Upper lobe of left lung (tissue), 6 donors: ENCODE measurements around the gene TUB. TPM values are rescaled to one million over a fixed set of nuclear protein-coding genes. Genes with fewer than 3 reads are reported as not detected.

Source experiments
- ATAC-seq, 2 donors: fragments of 200-7000 bp; cut with Tn5 transposase; one replicate each; pipeline ENCODE4 v1.9.1; 2022; ENCODE audit warnings: mild to moderate bottlenecking in 2 of 2, moderate library complexity in 2 of 2; ENCODE audit not compliant: low FRiP score in 2 of 2
- DNase-seq, 2 donors: peaks; one replicate each; pipeline ENCODE4 v3.0.0-alpha.2; 2019 to 2020
- H3K27ac ChIP-seq, 4 donors: fragments of 200-600 bp; sonication (generic); one replicate each; pipeline ENCODE4 v1.5.1; 2016 to 2019
- H3K27me3 ChIP-seq, 4 donors: fragments of 200-600 bp; sonication (generic); one replicate each; pipeline ENCODE4 v1.5.1; 2017 to 2019
- H3K36me3 ChIP-seq, 4 donors: fragments of 200-600 bp; sonication (generic); one replicate each; pipeline ENCODE4 v1.5.1; 2016 to 2019
- H3K4me1 ChIP-seq, 4 donors: fragments of 200-600 bp; sonication (generic); one replicate each; pipeline ENCODE4 v1.5.1; 2018 to 2019
- H3K4me3 ChIP-seq, 4 donors: fragments of 200-600 bp; sonication (generic); one replicate each; pipeline ENCODE4 v1.5.1; 2017 to 2019; ENCODE audit warnings: mild to moderate bottlenecking in 2 of 4, moderate library complexity in 1 of 4
- H3K9me3 ChIP-seq, 4 donors: fragments of 200-600 bp; sonication (generic); one replicate each; pipeline ENCODE4 v1.5.1; 2018 to 2019
- EP300 ChIP-seq, 4 donors: sonication (generic); formaldehyde crosslinking; IDR thresholded peaks; one replicate each; pipeline ENCODE4 v1.5.1; 2017; ENCODE audit warnings: antibody characterized with exemption in 4 of 4, control low read depth in 2 of 4
- POLR2A ChIP-seq, 4 donors: fragments of 450-650 bp; IDR thresholded peaks; one replicate each; pipeline ENCODE4 v1.5.1; 2016 to 2017; ENCODE audit warnings: antibody characterized with exemption in 4 of 4, mild to moderate bottlenecking in 2 of 4
- POLR2AphosphoS5 ChIP-seq, 2 donors: sonication (generic); formaldehyde crosslinking; IDR thresholded peaks; one replicate each; pipeline ENCODE4 v1.5.1; 2017; ENCODE audit warnings: antibody characterized with exemption in 2 of 2
- WGBS, 2 donors: methylation state at CpG; one replicate each; pipeline ENCODE4 v1.1.5; 2017 to 2018; 5-methylcytosine and 5-hydroxymethylcytosine counted together
- total RNA-seq, 6 donors: library from RNA; depleted of rRNA in 4 of 6; stranded (reverse); fragments of >200 nt in 4 of 6; gene quantifications; one replicate each; pipeline versions ENCODE4 v1.1.0 to v1.2.1, GENCODE V29; 2016 to 2021
- TF ChIP-seq, protein P1 (sequence below), 6 experiments: fragments of 450-650 bp in 4 of 6; fragments of 200-600 bp in 2 of 6; sonication (generic) in 2 of 6; IDR thresholded peaks; one replicate each; pipeline ENCODE4 v1.5.1; 2016 to 2019; ENCODE audit warnings: antibody characterized with exemption in 6 of 6
- donor health status: DM: no; HTN: no; CAD: no; lungs with moderate emphysema.
- donor health status: DM: no; HTN: yes; CAD: no; lungs with severe emphysema.

Gene TUB
- total RNA-seq, 6 donors from 2014 or later: 2.6 to 9.1 (median 4.4) TPM

DNA sequence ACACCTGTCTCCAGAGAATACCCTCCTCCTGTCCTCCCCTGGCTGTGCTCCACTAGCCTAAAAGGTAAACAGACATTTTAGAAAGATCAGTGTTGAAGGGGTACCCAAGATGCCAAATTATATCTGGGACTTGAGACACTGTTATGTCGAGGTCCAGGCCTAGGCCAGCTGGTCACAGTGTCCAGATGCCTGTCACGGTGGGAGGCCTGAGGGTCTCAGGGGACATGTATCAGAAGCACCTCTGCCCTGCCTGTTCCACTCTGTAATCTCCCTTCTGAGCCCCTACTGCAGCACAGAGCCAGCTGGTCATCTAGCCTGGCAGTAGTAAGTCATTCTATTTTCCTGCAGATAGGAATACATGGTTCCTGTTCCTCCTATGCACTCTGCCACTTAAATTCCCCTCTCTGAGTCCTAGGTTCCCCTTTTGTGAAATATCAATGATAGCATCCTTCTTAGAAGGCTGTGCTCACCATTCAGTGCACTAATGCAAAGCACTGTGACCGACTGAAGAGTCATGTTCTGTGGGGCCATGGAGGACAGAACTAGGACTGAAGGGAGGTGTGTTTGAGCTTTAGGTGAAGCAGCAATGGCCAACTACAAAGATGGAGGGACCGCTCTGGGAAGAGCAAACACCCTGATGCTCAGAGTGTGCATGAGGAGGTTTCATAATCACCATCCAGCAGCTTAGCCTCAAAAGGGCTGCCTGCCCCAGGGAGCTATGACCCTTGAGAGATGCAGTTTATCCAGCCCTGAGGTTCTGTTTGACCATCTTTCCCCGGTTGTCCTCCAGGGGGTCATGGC is 44.8 kb upstream of the TUB start:
- H3K36me3 ChIP-seq: no peaks in the 10 kb centered on the region
- no peak overlapping the region for H3K27ac ChIP-seq
- no peak for ATAC-seq
- TF ChIP-seq EP300 (IDR thresholded peaks at IDR 0.05) (no peak), POLR2AphosphoS5 (IDR thresholded peaks at IDR 0.05) (no peak), POLR2A (IDR thresholded peaks at IDR 0.05) (no peak)
- TF ChIP-seq, protein P1, sequence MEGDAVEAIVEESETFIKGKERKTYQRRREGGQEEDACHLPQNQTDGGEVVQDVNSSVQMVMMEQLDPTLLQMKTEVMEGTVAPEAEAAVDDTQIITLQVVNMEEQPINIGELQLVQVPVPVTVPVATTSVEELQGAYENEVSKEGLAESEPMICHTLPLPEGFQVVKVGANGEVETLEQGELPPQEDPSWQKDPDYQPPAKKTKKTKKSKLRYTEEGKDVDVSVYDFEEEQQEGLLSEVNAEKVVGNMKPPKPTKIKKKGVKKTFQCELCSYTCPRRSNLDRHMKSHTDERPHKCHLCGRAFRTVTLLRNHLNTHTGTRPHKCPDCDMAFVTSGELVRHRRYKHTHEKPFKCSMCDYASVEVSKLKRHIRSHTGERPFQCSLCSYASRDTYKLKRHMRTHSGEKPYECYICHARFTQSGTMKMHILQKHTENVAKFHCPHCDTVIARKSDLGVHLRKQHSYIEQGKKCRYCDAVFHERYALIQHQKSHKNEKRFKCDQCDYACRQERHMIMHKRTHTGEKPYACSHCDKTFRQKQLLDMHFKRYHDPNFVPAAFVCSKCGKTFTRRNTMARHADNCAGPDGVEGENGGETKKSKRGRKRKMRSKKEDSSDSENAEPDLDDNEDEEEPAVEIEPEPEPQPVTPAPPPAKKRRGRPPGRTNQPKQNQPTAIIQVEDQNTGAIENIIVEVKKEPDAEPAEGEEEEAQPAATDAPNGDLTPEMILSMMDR (IDR thresholded peaks at IDR 0.05): no peak
- no peak for DNase-seq
- H3K9me3 ChIP-seq: no peaks in the 10 kb centered on the region
- H3K27me3 ChIP-seq: peaks cover 0 to 4% (median 0%) of the 10 kb centered on the region in 4 donors
- no peak overlapping the region for H3K4me3 ChIP-seq
- WGBS, 2 donors: 70 to 76% methylated on average over 4 to 5 of the region's 5 CpGs
- peaks cover 4 to 8% (median 7%) of the 10 kb centered on the region in 4 donors for H3K4me1 ChIP-seq

DNA sequence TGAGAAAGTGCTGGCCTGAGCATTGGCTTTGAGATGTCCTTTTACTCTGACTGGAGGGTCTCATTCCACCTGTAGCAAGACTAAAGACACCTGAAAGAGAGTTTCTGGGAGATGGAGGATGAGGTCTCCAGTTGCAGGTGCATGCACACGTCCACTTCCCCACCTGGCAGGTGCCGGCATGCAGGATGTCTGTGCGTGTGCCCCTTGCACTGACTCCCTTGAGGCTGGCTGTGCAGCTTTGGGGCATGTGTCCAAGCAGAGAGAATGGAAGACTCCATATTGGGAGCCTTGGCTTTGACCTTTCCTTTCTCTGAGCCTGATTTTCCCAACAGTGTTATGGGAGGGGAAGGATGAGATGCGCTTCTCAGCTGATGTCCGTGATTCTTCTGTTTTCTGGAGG is 44.0 kb upstream of the TUB start:
- WGBS, 2 donors: 86 to 87% methylated on average over 4 to 5 of the region's 5 CpGs
- no peak overlapping the region for H3K27ac ChIP-seq
- peaks cover 0 to 4% (median 0%) of the 10 kb centered on the region in 4 donors for H3K27me3 ChIP-seq
- H3K4me1 ChIP-seq: peaks cover 4 to 8% (median 7%) of the 10 kb centered on the region in 4 donors
- H3K9me3 ChIP-seq: no peaks in the 10 kb centered on the region
- H3K36me3 ChIP-seq: no peaks in the 10 kb centered on the region
- DNase-seq: no peak
- no peak for ATAC-seq
- no peak overlapping the region for H3K4me3 ChIP-seq
- TF ChIP-seq, protein P1 (IDR thresholded peaks at IDR 0.05): no peak
- TF ChIP-seq POLR2AphosphoS5 (IDR thresholded peaks at IDR 0.05): no peak
- no peak for TF ChIP-seq POLR2A (IDR thresholded peaks at IDR 0.05)
- TF ChIP-seq EP300 (IDR thresholded peaks at IDR 0.05): no peak

DNA sequence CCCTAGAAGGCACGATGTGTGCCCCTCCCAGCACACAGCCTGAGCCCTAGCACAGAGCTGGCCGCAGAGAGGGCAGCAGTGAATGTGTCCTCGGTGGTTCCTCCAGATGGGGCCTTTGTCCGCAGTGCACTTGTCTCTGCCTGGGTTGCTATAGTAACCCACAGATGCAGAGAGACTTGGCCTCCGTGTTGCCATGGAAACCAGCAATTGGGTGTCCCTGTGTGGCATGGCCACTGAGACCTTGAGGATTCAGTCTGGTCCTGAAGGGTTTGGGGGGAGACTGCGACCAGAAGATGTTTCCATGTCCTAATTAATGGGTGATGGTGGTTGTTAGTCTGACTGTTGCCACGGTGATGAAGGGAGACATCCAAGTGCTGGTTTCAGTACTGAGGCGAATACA is 42.6 kb upstream of the TUB start:
- Histone ChIP-seq H3K36me3 (no peaks in the 10 kb centered on the region), H3K27ac (no peak overlapping the region), H3K4me1 (peaks cover under 1 to 2% (median 2%) of the 10 kb centered on the region in 4 donors), H3K4me3 (no peak overlapping the region), H3K27me3 (no peaks in the 10 kb centered on the region), H3K9me3 (no peaks in the 10 kb centered on the region)
- TF ChIP-seq POLR2A (IDR thresholded peaks at IDR 0.05) (no peak), EP300 (IDR thresholded peaks at IDR 0.05) (no peak), POLR2AphosphoS5 (IDR thresholded peaks at IDR 0.05) (no peak)
- TF ChIP-seq, protein P1 (IDR thresholded peaks at IDR 0.05): no peak
- WGBS, 2 donors: 63 to 66% methylated on average over 7 to 8 of the region's 8 CpGs
- DNase-seq (no peak), ATAC-seq (no peak)

DNA sequence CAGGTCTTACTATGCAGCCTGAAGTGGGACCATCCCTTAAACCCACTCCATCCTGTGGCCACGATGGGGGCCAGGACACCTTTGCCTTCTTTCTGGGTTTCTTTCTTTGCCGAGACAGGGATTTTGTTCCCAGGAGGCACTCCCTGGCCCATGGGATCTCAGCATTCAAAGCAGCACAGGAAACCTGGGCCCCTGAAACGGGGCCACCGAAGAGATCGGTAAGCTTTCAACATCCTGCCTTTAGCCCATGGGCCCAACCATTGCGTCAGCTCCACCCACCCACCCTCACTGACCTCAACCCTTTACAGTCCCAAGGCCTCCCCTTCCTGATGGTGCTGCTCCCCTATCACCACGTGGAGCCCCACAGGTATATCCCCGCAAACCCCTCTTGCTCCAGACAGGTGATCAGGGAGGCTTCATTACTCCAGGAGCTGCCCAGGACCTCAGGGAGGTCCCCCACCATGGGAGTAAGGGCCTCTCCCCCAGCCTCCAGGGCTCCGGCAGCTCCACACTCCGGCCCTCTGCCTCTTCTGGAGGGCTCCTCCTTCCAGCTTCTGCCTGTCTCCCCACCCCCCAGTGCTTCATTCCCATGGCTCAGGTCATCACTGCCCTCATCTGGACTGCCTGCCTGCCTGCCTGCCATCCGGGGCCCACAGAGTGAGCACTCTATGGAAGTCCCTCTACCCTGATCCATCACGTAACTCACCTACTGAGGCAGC is 42.0 kb upstream of the TUB start:
- 77 to 82% methylated on average over 9 to 12 of the region's 12 CpGs for WGBS, 2 donors
- H3K27me3 ChIP-seq: no peaks in the 10 kb centered on the region
- no peaks in the 10 kb centered on the region for H3K36me3 ChIP-seq
- ATAC-seq (no peak), DNase-seq (no peak)
- no peak overlapping the region for H3K27ac ChIP-seq
- no peaks in the 10 kb centered on the region for H3K9me3 ChIP-seq
- TF ChIP-seq POLR2AphosphoS5 (IDR thresholded peaks at IDR 0.05): no peak
- no peak for TF ChIP-seq POLR2A (IDR thresholded peaks at IDR 0.05)
- no peak for TF ChIP-seq EP300 (IDR thresholded peaks at IDR 0.05)
- TF ChIP-seq, protein P1 (IDR thresholded peaks at IDR 0.05): no peak
- H3K4me1 ChIP-seq: no peaks in the 10 kb centered on the region
- no peak overlapping the region for H3K4me3 ChIP-seq
